ENCODE results near the gene RIMS4.

DNA sequence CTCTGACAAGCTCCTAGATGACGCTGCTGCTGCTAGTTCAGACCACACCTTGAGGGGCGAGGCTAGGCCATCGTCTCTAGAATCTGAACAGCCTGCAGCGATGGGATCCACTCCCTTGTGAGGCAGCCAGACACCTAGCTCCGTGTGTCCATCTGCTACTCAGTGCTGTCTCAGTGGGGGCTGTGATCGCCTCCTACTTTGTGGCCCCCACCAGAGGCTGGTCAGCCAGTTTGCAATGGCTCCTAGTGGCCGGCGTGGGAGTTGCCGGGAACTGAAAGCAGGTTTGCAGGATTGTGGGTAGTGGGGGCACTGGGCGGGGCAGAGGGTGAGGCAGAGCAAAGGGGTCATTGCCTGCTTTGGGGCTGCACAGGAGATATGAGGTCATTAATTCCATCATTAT, 92.4 kb downstream of the RIMS4 start:
- TF ChIP-seq, protein P1, sequence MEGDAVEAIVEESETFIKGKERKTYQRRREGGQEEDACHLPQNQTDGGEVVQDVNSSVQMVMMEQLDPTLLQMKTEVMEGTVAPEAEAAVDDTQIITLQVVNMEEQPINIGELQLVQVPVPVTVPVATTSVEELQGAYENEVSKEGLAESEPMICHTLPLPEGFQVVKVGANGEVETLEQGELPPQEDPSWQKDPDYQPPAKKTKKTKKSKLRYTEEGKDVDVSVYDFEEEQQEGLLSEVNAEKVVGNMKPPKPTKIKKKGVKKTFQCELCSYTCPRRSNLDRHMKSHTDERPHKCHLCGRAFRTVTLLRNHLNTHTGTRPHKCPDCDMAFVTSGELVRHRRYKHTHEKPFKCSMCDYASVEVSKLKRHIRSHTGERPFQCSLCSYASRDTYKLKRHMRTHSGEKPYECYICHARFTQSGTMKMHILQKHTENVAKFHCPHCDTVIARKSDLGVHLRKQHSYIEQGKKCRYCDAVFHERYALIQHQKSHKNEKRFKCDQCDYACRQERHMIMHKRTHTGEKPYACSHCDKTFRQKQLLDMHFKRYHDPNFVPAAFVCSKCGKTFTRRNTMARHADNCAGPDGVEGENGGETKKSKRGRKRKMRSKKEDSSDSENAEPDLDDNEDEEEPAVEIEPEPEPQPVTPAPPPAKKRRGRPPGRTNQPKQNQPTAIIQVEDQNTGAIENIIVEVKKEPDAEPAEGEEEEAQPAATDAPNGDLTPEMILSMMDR (IDR thresholded peaks at IDR 0.05), result peak in 1 of 2 donors; percentile 13
- TF ChIP-seq POLR2AphosphoS5 (IDR thresholded peaks at IDR 0.05), result no peak
